Hepatocyte (in vitro differentiated cells): Measurements from ENCODE around the gene ADORA1. TPM values are rescaled to one million over a fixed set of nuclear protein-coding genes. Genes with fewer than 3 reads are reported as not detected.

Experiments
- DNase-seq: peaks from one replicate; pipeline ENCODE4 v3.0.0-alpha.2; 2016; ENCODE audit warnings: low spot score
- H2AFZ ChIP-seq: fragments of 200-600 bp; sonication (generic); 2 replicates; pipeline ENCODE4 v1.6.0; 2016; ENCODE audit warnings: antibody characterized with exemption, mild to moderate bottlenecking
- H3K27ac ChIP-seq: fragments of 200-600 bp; sonication (generic); 2 replicates; pipeline ENCODE4 v1.5.1; 2016; ENCODE audit warnings: mild to moderate bottlenecking
- H3K27me3 ChIP-seq: fragments of 200-600 bp; sonication (generic); 2 replicates; pipeline ENCODE4 v1.6.1; 2016
- H3K36me3 ChIP-seq: fragments of 200-600 bp; sonication (generic); replicated peaks from 2 replicates; pipeline ENCODE4 v1.5.1; 2016; ENCODE audit warnings: low read depth; ENCODE audit not compliant: insufficient read depth
- H3K4me1 ChIP-seq: fragments of 200-600 bp; sonication (generic); 2 replicates; pipeline ENCODE4 v1.5.1; 2016; ENCODE audit warnings: mild to moderate bottlenecking, moderate library complexity; ENCODE audit not compliant: insufficient read depth
- H3K4me2 ChIP-seq: fragments of 200-600 bp; sonication (generic); 2 replicates; pipeline ENCODE4 v1.6.0; 2016
- H3K4me3 ChIP-seq: fragments of 200-600 bp; sonication (generic); 2 replicates; pipeline ENCODE4 v1.5.1; 2016; ENCODE audit warnings: mild to moderate bottlenecking
- H3K79me2 ChIP-seq: fragments of 200-600 bp; sonication (generic); 2 replicates; pipeline ENCODE4 v1.6.0; 2017; ENCODE audit warnings: mild to moderate bottlenecking
- H3K9me2 ChIP-seq: fragments of 200-600 bp; sonication (generic); replicated peaks from 2 replicates; pipeline ENCODE4 v1.6.0; 2017; ENCODE audit warnings: mild to moderate bottlenecking; ENCODE audit not compliant: insufficient read depth
- H3K9me3 ChIP-seq: fragments of 200-600 bp; sonication (generic); 2 replicates; pipeline ENCODE4 v1.5.1; 2016; ENCODE audit warnings: low read depth, mild to moderate bottlenecking
- H4K20me1 ChIP-seq: fragments of 200-600 bp; sonication (generic); 2 replicates; pipeline ENCODE4 v1.6.0; 2016; ENCODE audit warnings: mild to moderate bottlenecking; ENCODE audit not compliant: insufficient read depth, poor library complexity, severe bottlenecking
- EZH2 ChIP-seq: fragments of 200-600 bp; sonication (generic); IDR thresholded peaks from 2 replicates; pipeline ENCODE4 v1.6.1; 2016; ENCODE audit warnings: antibody characterized with exemption, mild to moderate bottlenecking, borderline replicate concordance
- WGBS: methylation state at CpG from one replicate; pipeline ENCODE4 v1.1.6; 2016; ENCODE audit warnings: low lambda C conversion rate; ENCODE audit errors: missing lambda C conversion rate; 5-methylcytosine and 5-hydroxymethylcytosine counted together
- polyA plus RNA-seq: library from polyadenylated mRNA; unstranded; fragments of >200 nt; fragmentation: Nextera tagmentation; extraction: Ambion mirVana; gene quantifications from 2 replicates; pipeline ENCODE4 v1.2.1, GENCODE V29; 2016
- total RNA-seq: library from RNA; depleted of rRNA; stranded (reverse); fragments of >200 nt; gene quantifications from 2 replicates; pipeline ENCODE4 v1.2.3, GENCODE V29; 2014
- TF ChIP-seq, protein P1 (sequence below): fragments of 200-600 bp; sonication (generic); IDR thresholded peaks from 2 replicates; pipeline ENCODE4 v1.5.1; 2016; ENCODE audit warnings: antibody characterized with exemption, mild to moderate bottlenecking; ENCODE audit not compliant: poor library complexity

ADORA1 gene
- total and polyA plus RNA-seq, 2 experiments from 2014 or later = 2.0 to 2.3 TPM

DNA sequence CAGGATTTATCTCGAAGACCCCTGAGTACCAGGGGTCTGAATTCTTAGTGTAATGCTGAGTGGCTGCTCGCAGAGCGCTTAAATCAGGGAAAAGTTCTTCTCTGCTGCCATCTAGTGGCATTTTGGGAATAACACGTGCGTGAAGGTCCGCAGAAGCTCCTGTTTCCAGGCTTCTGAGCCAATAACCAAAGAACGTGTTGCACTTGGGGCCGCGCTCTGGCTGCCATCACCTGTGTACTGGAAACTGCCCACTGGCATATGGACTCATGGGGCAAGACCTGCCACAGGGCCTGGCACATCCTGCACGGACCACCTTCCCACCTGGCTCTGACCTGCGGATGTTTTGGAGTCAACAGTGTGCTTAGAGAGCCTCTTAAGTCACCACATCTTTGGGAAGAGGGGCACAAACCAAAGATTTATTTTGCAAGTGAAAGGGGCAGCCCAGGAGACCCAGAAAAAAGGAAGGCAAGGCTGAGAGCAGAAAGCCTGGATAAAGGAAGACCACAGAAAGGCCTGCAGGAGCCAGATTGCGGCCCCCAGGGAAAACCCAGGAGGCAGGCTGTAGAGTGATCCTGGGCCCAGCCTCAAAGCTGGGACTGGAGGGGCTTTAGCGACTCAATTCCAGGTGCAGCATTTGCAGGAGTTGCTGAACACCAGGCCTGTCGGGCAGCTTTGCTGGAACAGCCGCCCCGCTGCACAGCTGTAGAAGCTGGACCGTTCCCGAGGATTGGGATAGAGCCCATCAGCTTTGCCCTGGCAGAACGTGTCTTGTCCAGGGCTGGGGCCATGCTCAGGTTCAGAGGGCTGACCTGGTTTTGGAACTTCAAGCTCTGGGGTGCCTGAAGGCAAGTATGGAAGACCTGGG, 89.0 kb downstream of the ADORA1 start:
- DNase-seq = peak; percentile 82
- TF ChIP-seq, protein P1, sequence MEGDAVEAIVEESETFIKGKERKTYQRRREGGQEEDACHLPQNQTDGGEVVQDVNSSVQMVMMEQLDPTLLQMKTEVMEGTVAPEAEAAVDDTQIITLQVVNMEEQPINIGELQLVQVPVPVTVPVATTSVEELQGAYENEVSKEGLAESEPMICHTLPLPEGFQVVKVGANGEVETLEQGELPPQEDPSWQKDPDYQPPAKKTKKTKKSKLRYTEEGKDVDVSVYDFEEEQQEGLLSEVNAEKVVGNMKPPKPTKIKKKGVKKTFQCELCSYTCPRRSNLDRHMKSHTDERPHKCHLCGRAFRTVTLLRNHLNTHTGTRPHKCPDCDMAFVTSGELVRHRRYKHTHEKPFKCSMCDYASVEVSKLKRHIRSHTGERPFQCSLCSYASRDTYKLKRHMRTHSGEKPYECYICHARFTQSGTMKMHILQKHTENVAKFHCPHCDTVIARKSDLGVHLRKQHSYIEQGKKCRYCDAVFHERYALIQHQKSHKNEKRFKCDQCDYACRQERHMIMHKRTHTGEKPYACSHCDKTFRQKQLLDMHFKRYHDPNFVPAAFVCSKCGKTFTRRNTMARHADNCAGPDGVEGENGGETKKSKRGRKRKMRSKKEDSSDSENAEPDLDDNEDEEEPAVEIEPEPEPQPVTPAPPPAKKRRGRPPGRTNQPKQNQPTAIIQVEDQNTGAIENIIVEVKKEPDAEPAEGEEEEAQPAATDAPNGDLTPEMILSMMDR = peak; percentile 78
- no peak for TF ChIP-seq EZH2
- no peaks in the 10 kb centered on the region for H3K4me1 ChIP-seq
- no peaks in the 10 kb centered on the region for H4K20me1 ChIP-seq
- no peaks in the 10 kb centered on the region for H3K27me3 ChIP-seq
- H3K4me3 ChIP-seq = no peak overlapping the region
- no peak overlapping the region for H3K4me2 ChIP-seq
- H3K9me2 ChIP-seq = no peaks in the 10 kb centered on the region
- H3K27ac ChIP-seq = no peak overlapping the region
- H3K36me3 ChIP-seq = no peaks in the 10 kb centered on the region
- 38% methylated on average over 19 of the region's 19 CpGs for WGBS
- no peak overlapping the region for H2AFZ ChIP-seq
- no peaks in the 10 kb centered on the region for H3K79me2 ChIP-seq
- no peaks in the 10 kb centered on the region for H3K9me3 ChIP-seq

Other genes with a start within 250 kb of the ADORA1 start
- 6.1 and 8.3 TPM in 2 replicates for gene RABIF, start 238.6 kb upstream of the ADORA1 start, total RNA-seq
- 13.6 and 14.7 TPM in 2 replicates for gene RABIF, start 238.6 kb upstream of the ADORA1 start, polyA plus RNA-seq
- gene KLHL12, start 200.5 kb upstream of the ADORA1 start, total RNA-seq = 21.6 and 23.4 TPM in 2 replicates
- gene KLHL12, start 200.5 kb upstream of the ADORA1 start, polyA plus RNA-seq = 12.7 and 15.1 TPM in 2 replicates
- 75.7 and 103 TPM in 2 replicates for gene ADIPOR1, start 169.4 kb upstream of the ADORA1 start, total RNA-seq
- gene ADIPOR1, start 169.4 kb upstream of the ADORA1 start, polyA plus RNA-seq = 114 and 121 TPM in 2 replicates
- 64.9 and 71.6 TPM in 2 replicates for gene CYB5R1, start 160.5 kb upstream of the ADORA1 start, total RNA-seq
- 93.8 and 97.6 TPM in 2 replicates for gene CYB5R1, start 160.5 kb upstream of the ADORA1 start, polyA plus RNA-seq
- gene TMEM183A, start 120.4 kb upstream of the ADORA1 start, total RNA-seq = 78.8 and 105 TPM in 2 replicates
- 61.0 and 65.2 TPM in 2 replicates for gene TMEM183A, start 120.4 kb upstream of the ADORA1 start, polyA plus RNA-seq
- 1.1 and 1.4 TPM in 2 replicates for gene PPFIA4, start 101.2 kb upstream of the ADORA1 start, total RNA-seq
- gene PPFIA4, start 101.2 kb upstream of the ADORA1 start, polyA plus RNA-seq = 1.7 and 5.2 TPM in 2 replicates
- gene MYOG, start 41.7 kb upstream of the ADORA1 start, total RNA-seq = not detected in 2 replicates
- not detected in 2 replicates for gene MYOG, start 41.7 kb upstream of the ADORA1 start, polyA plus RNA-seq
- not detected in 2 replicates for gene MYBPH, start 48.1 kb downstream of the ADORA1 start, total RNA-seq
- gene MYBPH, start 48.1 kb downstream of the ADORA1 start, polyA plus RNA-seq = 0.70 TPM in 1 of 2 replicates, not detected in the other
- gene CHI3L1, start 59.0 kb downstream of the ADORA1 start, total RNA-seq = 8.4 and 12.8 TPM in 2 replicates
- 21.8 and 25.3 TPM in 2 replicates for gene CHI3L1, start 59.0 kb downstream of the ADORA1 start, polyA plus RNA-seq
- gene CHIT1, start 101.9 kb downstream of the ADORA1 start, total RNA-seq = 0.20 and 0.93 TPM in 2 replicates
- 0.30 and 1.1 TPM in 2 replicates for gene CHIT1, start 101.9 kb downstream of the ADORA1 start, polyA plus RNA-seq
- gene BTG2, start 177.8 kb downstream of the ADORA1 start, total RNA-seq = 192 and 197 TPM in 2 replicates
- 253 and 274 TPM in 2 replicates for gene BTG2, start 177.8 kb downstream of the ADORA1 start, polyA plus RNA-seq
- gene FMOD, start 223.4 kb downstream of the ADORA1 start, total RNA-seq = 118 and 132 TPM in 2 replicates
- 125 and 161 TPM in 2 replicates for gene FMOD, start 223.4 kb downstream of the ADORA1 start, polyA plus RNA-seq